ENCODE data around the gene KRT14.
"Not testable (repeated sequence)": the region's sequence is repeated elsewhere in the genome, so short reads cannot be mapped to it uniquely, and the experiment has no call there.

The KRT14 gene

DNA sequence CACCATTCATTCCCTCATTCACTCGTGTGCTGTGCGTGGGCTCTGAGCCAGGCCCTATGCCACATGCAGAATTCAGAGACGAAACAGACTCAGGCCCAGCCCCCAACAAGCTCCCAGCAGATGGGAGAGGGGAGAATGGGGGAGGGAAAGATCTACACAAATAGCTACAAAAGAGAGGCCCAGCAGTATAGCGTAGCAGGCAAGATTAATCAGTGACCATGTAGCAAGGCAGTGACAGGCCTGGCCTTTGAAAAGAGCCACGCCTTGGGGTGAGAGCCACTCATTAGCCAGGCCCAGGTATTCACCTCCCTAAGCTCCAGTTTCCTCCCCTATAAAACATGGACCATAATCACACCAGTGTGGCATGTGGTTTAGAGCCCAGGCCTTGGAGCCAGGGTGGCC, 42.2 kb downstream of the KRT14 start:
- no peak for DNase-seq

DNA sequence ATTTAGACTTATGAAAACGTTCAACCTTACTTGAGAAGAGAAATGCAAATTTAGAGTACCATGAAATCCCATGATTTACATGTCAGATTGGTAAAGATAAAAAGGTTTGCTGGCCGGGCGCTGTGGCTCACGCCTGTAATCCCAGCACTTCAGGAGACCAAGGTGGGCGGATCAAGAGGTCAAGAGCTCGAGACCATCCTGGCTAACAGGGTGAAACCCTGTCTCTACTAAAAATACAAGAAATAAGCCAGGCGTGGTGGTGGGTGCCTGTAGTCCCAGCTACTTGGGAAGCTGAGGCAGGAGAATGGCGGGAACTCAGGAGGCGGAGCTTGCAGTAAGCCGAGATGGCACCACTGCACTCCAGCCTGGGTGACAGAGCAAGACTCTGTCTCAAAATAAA, 43.9 kb downstream of the KRT14 start:
- DNase-seq: not testable (repeated sequence)

DNA sequence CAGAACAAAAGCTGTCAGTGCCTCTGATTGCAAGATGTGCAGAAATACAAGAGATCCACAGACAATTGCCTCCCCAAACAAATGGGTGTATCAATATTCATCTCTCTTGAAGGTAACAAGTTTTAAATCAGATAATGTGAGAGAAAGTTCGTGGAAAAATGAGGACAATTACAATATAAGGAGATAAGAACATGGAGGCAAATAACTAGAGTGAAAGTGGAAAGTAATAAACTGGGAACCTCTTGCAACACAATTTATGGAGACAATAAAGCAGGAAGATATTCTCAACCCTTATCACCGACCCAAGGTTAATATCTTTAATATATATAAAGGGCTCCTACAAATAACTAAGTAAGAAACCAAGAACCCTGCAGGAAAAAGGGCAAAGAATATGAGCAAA, 44.3 kb downstream of the KRT14 start:
- no peak for DNase-seq

DNA sequence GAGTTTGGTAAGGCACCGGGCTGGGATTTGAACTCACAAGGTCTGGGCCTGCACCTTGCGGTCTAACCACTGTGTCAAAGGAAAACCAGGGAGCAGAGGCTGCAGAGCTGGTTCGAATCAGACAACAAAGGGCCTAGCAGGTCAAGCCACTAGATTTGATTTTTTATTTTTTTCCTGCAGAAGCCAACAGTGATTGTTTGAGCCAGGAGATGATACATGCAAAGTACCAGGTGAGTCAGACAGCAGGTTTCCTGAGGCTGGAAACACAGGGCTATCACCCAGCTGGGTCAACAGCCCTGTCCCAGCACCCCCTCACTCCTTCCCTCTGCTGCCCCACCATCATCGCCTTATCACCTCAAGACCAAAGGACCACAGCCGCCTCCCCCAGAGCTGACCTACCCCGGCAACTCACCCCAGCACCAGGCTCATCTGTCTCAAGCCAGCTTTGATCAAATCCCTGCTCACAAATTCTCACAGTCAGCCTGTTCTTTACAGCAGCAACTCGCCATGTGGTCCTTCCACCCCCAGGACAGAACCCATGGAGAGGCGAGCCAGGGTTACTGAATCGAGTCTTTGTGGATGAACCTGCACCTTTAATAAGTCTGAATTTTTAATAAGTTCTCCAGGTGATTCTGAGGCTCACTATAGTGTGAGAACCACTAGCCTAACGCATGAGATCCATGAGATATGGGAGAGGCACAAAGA, 45.6 kb downstream of the KRT14 start:
- no peak for DNase-seq

DNA sequence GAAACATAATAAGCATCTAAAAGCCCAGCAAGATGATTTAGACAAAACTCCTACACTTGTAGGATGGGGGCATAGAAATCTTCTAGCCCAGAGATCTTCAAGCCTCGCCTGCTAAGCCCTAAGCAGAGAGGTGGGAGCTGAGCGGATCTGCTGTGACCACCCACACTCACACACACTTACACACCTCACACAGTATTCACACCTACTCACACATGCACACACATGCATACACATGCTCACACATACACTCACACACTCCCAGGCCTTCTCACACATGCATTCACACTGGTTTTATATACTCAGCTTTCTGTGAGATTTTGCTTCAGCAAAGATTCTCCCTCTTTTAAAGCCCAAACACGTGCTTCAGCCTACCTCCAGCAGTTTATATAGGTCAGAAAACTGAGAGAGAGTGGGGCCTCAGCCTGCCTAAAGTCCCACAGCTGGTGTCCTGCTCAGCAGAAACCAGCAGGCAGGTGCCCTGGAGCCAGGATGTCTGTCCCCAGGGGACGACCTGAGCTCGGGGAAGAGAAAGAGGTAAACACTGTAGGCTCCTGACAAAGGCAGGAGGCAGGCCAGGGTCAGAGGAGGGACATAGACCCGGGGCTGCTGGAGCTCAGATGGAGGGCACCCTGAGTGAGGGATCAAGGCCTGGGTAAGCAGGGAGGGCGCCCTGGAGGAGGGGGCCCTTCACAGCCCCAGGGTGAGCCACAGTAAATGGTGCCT, 46.6 kb downstream of the KRT14 start:
- no peak for DNase-seq

DNA sequence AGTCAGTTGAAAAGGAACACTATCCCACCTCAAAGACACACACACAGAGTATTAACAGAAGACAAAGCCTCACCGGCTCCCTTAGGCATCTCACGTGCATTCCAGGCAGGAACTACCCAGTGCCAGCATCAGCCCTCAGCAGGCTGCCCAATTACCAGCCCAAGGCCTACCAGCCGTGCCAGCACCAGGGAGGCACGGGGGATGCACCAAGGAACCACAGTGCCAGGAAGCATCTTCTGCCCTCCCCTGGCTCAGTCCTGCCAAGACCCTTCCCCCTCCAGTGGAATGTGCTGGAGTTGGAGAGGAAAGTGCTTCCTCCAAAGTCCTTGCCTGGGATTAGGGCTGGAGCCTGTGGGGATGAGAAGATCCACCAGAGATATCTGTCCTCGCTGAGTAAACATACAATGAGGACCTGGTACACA, 47.6 kb downstream of the KRT14 start:
- DNase-seq: no peak

DNA sequence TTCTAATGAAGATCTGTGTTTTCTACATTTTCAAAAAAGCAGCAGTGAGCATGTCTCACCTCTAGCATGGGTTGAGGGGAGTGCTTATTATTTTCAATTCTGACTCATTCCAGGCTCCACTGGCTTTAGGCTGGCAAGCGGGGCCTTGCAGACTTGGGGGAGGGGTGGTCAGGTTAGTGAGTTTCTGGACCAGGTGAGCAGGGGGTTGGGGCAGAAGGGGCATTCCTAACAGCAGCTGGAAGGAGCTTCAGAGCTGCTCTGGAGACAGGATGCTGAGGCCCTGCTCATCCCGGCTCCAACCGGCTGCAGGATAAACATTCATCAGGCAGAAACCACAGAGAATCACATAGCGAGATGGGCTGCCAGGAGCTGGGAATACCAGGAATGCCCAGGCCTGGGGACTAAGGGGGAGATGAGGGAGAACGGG, 48.1 kb downstream of the KRT14 start:
- DNase-seq: no peak

DNA sequence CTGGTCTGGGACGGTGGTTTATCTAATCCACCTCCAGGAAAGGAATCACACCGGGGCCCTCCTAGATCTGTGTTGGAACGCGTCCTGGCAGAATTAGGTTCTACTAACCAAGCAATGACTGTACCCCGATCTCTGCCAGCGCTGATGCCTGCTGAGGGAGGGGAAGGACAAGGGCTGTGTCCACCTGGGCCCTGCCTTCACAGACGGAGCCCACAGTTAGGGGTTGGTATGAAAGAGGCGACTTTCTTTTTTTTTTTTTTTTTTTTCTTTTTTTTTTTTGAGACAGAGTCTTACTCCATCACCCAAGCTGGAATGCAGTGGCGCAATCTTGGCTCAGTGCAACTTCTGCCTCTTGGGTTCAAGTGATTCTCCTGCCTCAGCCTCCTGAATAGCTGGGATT, 48.7 kb downstream of the KRT14 start:
- DNase-seq: no peak

DNA sequence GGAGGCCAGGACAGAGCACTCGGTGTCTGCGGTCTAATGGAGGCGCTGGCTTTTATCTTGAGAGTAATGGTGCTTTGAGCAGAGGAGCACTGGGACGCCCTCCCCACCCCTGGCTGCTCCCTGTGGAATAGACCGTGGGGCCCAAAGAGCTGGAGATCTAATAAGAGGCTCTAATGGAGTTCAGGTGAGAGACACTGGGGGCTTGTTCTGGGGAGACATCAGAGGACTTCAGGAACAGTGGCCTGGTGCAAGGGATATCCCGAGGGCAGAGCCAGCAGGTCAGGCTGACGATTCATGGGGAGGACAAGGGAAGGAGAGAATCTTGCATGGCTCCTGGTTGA, 49.1 kb downstream of the KRT14 start:
- no peak for DNase-seq

DNA sequence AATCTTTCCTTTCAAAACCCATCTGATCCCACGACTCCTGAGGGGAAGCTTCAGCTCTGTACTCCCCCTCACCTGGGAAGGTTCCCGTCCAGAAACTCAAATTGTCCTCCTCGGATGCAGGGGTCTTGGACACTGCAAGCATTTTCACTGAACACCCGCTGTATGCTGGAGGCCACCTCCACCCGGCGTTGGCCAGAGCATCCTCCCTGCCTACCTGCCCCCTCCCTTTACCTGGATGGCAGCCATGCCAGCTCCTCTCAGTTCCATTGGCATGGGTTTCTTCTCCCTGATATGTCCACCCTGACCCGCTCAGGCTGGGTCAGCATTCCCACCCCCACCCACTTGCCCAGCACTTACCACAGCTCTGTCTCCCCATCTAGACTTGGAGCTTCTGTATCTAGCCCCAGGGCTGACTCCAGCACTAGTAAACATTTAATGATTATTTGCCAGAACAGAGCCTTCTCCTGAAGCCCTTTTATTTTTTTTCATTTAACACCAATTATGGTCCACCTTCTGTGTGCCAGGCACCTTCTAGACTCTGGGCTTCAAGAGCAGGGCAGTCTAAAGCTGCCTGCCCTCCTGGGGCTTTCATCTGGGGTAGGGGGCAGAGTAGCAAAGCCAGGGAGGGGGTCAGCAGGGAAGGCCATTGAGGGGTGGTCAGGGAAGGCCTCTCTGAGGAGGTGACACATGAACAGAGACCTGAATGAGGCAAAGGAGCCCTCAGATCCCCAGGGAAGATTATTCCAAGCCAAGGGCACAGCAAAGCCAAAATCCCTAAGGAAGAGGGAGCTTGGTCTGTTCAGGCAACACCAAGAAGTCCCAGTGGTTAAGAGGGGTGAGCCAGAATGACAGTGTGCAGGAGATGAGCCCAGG, 49.7 kb downstream of the KRT14 start:
- DNase-seq: no peak

DNA sequence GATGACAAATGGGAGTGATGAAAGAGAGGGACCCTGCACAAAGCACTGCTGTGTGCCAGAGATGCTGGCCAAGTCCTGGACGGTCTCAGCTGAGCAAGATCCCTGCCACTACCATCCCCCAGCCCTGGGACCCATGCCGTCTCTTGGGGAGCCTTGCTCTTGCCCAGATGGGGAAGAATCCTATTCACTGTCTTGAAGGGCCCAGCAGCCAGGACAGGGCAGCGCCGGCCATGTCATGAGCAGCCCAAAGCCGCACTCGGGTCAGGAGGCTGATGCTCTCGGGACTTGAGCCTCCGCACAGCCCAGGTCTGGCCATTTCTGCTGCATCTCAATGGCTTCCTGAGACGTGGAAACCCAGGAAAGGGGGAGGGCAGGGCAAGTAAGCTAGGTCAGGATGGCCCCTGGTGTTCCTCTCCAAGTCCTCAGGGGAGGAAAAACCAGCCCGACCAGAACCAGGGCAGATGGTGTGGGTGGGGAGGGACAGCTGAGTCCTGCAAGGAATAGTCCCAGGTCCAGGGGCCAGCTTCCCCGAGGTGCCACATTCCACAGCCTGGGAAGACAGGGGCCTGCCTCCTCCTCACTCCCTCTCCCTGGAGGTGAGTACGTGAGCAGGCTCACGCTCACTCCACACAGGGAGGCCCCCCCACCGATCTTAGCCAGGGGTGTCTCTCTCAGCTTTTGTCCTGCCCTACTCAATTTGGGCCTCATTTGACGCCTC, 50.8 kb downstream of the KRT14 start:
- DNase-seq: no peak

DNA sequence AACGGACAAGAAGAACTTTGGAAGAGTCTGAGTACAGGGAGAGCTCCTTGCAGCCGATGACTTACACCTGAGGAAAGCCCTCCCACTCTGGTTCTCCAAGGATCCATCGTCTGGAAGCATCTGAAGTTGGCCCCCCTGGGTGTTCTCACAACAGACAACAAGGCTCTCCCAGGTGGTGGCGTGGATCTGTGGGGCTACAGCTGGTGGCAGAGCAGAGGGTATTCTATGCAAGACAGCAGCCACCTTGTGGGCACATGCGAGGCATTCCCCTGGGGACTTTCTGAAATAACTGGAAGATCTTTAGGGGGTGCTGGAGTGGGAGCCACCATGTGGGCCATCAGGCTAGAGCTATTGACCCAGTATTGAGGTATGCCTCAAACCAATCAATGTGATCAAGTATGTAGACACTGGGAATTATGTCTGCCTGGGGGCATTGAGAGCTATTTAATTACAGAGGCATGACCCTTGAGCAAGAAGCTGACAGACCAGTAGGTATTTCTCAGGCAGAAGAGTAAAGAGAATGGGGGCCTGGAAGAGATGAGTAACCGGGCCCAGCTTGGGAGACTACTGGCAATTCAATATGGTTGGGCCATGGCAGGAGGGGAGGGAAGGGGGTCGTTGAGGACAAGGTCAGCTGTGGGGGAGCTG, 51.7 kb downstream of the KRT14 start:
- no peak for DNase-seq

DNA sequence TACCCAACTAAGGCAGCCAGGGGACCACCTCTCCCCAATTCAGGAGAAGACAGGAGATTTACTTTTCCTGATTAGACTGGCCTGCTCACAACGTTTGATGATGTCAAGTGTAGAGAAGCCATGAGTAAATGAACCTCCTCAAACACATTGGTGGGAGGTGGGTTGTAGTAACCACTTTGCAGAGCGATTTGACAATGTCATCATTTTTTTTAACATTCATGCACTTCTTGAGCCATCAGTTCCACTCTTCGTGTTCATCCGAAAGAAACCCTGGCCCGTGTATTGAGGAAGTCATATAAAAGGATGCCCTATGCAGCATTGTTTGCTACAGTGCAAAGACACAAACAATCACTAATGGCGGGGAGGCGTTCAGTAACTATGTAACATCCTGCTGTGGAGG, 53.1 kb downstream of the KRT14 start:
- no peak for DNase-seq

DNA sequence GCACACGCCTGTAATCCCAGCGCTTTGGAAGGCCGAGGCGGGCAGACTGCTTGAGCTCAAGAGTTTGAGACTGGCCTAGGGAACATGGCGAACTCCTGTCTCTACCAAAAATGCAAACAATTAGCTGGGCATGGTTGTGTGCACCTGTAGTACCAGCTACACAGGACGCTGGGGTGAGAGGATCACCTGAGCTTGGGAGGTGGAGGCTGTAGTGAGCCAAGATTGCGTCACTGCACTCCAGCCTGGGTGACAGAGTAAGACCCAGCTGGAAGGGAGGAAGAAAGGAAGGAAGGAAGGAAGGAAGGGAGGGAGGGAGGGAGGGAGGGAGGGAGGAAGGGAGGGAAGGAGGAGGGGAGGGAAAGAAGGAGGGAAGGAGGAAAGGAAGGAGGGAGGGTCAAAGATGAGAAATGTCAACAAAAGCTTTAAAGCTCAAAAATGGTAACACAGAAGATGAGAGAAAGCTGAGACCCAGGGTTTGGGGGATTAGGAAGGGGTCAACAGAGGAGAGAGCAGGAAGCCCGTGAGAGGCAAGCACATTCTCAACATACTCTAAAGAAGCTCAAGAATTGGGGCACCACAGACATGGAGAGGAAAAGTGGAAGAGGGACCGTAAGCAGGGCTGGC, 53.6 kb downstream of the KRT14 start:
- DNase-seq: no peak
